Activated T-cell treated with anti-CD3 and anti-CD28 coated beads, Interleukin-2, amount 50 U/mL, for 24 hours (primary cell): ENCODE results near the gene AXIN2.
"Not testable (repeated sequence)": the region's sequence is repeated elsewhere in the genome, so short reads cannot be mapped to it uniquely, and the experiment has no call there.

Experiments
- DNase-seq: peaks from one replicate; pipeline ENCODE4 v3.0.0-alpha.2; 2020
- H3K27ac Mint-ChIP-seq: 2 replicates; pipeline ENCODE4 v1.8.0; 2020; ENCODE audit warnings: mild to moderate bottlenecking, mixed read lengths
- H3K27me3 Mint-ChIP-seq: 2 replicates; pipeline ENCODE4 v1.8.0; 2020; ENCODE audit warnings: mixed read lengths
- H3K36me3 Mint-ChIP-seq: 2 replicates; pipeline ENCODE4 v1.8.0; 2020; ENCODE audit warnings: low read depth, mixed read lengths
- H3K4me1 Mint-ChIP-seq: 2 replicates; pipeline ENCODE4 v1.8.0; 2020; ENCODE audit warnings: low read depth, mixed read lengths
- H3K4me3 Mint-ChIP-seq: 2 replicates; pipeline ENCODE4 v1.8.0; 2020; ENCODE audit warnings: mild to moderate bottlenecking, moderate library complexity, mixed read lengths
- H3K9me3 Mint-ChIP-seq: 2 replicates; pipeline ENCODE4 v1.8.0; 2020; ENCODE audit warnings: mixed read lengths

Gene AXIN2

GRCh38 chr17:65529761-65530522 is 31.5 kb downstream of the AXIN2 start:
- Mint-ChIP-seq H3K36me3 (peaks cover 48% of the 10 kb centered on the region), H3K9me3 (no peaks in the 10 kb centered on the region), H3K4me1 (peaks cover 9% of the 10 kb centered on the region), H3K27me3 (no peaks in the 10 kb centered on the region), H3K4me3 (no peak overlapping the region), H3K27ac (peak overlapping the region; percentile 22)
- peak; percentile 28 for DNase-seq

GRCh38 chr17:65529040-65529633 is 32.3 kb downstream of the AXIN2 start:
- Mint-ChIP-seq H3K4me3 (no peak overlapping the region), H3K4me1 (peaks cover 15% of the 10 kb centered on the region), H3K9me3 (no peaks in the 10 kb centered on the region), H3K27me3 (no peaks in the 10 kb centered on the region), H3K27ac (no peak overlapping the region), H3K36me3 (peaks cover 41% of the 10 kb centered on the region)
- DNase-seq, result peak; percentile 18

DNA sequence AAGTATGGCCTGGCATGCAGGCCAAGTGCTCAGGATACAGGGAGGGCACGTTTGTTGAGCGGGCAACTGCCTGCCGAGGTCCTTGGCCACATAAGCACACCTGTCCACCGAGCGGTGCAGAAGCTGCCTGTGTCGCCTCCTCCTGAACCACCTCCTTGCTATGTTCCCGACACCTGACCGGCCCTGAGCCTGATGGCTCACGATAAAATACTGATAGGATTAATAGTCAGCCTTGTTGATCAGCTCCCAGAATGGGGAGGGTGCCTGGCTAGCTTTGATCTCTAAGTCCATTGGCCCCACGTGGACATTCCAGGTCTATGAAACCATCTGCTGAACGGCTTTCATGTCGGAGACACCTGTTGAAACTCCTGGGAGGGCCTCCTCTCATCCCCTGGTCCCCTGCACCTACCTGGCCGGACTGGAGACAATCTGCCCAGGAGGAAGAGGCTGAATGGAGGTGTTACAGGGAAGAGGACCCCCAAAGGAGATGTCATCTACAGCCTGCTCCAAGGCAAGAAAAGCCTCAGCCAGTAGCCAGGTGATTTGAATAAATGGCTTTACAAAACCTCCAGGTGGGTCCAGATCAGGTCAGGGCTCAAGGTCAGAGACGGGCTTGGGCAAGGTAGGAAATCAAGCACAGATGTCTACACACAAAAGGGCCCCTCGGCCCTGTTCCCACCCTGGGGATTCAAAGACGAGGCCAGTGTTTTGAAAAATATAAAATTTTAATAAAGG is 33.4 kb downstream of the AXIN2 start:
- H3K27me3 Mint-ChIP-seq, result no peaks in the 10 kb centered on the region
- H3K36me3 Mint-ChIP-seq, result peaks cover 33% of the 10 kb centered on the region
- no peak overlapping the region for H3K27ac Mint-ChIP-seq
- no peak overlapping the region for H3K4me3 Mint-ChIP-seq
- peaks cover 25% of the 10 kb centered on the region for H3K4me1 Mint-ChIP-seq
- H3K9me3 Mint-ChIP-seq, result no peaks in the 10 kb centered on the region
- DNase-seq, result peak; percentile 20

GRCh38 chr17:65527381-65527780 is 34.1 kb downstream of the AXIN2 start:
- Mint-ChIP-seq H3K4me3 (no peak overlapping the region), H3K27ac (no peak overlapping the region), H3K9me3 (no peaks in the 10 kb centered on the region), H3K27me3 (no peaks in the 10 kb centered on the region), H3K36me3 (peaks cover 32% of the 10 kb centered on the region), H3K4me1 (peaks cover 31% of the 10 kb centered on the region)
- peak; percentile 22 for DNase-seq

DNA sequence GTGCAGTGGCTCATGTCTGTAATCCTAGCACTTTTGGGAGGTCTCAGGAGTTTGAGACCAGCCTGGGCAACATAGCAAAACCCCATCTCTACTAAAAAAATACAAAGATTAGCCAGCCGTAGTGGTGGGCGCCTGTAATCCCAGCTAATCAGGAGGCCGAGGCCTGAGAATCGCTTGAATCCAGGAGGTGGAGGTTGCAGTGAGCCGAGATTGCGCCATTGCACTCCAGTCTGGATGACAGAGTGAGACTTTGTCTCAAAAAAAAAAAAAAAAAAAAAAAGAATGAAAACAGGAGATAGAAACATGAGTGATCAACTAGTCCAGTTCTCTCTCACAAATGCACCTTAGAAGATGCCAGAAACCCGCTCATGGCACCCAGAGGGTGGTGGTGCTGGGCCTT is 34.6 kb downstream of the AXIN2 start:
- H3K27me3 Mint-ChIP-seq, H3K27ac Mint-ChIP-seq, DNase-seq, H3K9me3 Mint-ChIP-seq, H3K4me3 Mint-ChIP-seq: not testable (repeated sequence)
- Mint-ChIP-seq H3K4me1 (peaks cover 32% of the 10 kb centered on the region), H3K36me3 (peaks cover 27% of the 10 kb centered on the region)

- H3K9me3 Mint-ChIP-seq, result no peaks in the 10 kb centered on the region
- no peak for DNase-seq
- H3K27me3 Mint-ChIP-seq, result no peaks in the 10 kb centered on the region
- peak overlapping the region; percentile 74 for H3K27ac Mint-ChIP-seq
- H3K36me3 Mint-ChIP-seq, result peaks cover 6% of the 10 kb centered on the region
- no peak overlapping the region for H3K4me3 Mint-ChIP-seq
- peaks cover 32% of the 10 kb centered on the region for H3K4me1 Mint-ChIP-seq
These were observed 37.4 kb downstream of the AXIN2 start for GRCh38 chr17:65523853-65524664.

- no peaks in the 10 kb centered on the region for H3K27me3 Mint-ChIP-seq
- peak overlapping the region; percentile 80 for H3K27ac Mint-ChIP-seq
- H3K4me1 Mint-ChIP-seq, result peaks cover 32% of the 10 kb centered on the region
- H3K36me3 Mint-ChIP-seq, result peaks cover 2% of the 10 kb centered on the region
- H3K9me3 Mint-ChIP-seq, result no peaks in the 10 kb centered on the region
- H3K4me3 Mint-ChIP-seq, result peak overlapping the region; percentile 12
- DNase-seq, result no peak
These were observed 38.0 kb downstream of the AXIN2 start for GRCh38 chr17:65523411-65523810.

GRCh38 chr17:65522751-65523404 is 38.6 kb downstream of the AXIN2 start:
- peak overlapping the region; percentile 12 for H3K4me3 Mint-ChIP-seq
- peaks cover 32% of the 10 kb centered on the region for H3K4me1 Mint-ChIP-seq

GRCh38 chr17:65519462-65519861 is 42.0 kb downstream of the AXIN2 start:
- no peaks in the 10 kb centered on the region for H3K9me3 Mint-ChIP-seq
- H3K27ac Mint-ChIP-seq, result no peak overlapping the region
- H3K36me3 Mint-ChIP-seq, result no peaks in the 10 kb centered on the region
- no peak for DNase-seq
- no peaks in the 10 kb centered on the region for H3K27me3 Mint-ChIP-seq
- H3K4me3 Mint-ChIP-seq, result no peak overlapping the region
- H3K4me1 Mint-ChIP-seq, result peaks cover 33% of the 10 kb centered on the region

More at GRCh38 chr17:65522751-65523404, 38.6 kb downstream of the AXIN2 start:
- H3K27ac Mint-ChIP-seq, result peak overlapping the region; percentile 80
- no peak for DNase-seq
- no peaks in the 10 kb centered on the region for H3K9me3 Mint-ChIP-seq
- H3K27me3 Mint-ChIP-seq, result no peaks in the 10 kb centered on the region
- H3K36me3 Mint-ChIP-seq, result peaks cover 2% of the 10 kb centered on the region

DNA sequence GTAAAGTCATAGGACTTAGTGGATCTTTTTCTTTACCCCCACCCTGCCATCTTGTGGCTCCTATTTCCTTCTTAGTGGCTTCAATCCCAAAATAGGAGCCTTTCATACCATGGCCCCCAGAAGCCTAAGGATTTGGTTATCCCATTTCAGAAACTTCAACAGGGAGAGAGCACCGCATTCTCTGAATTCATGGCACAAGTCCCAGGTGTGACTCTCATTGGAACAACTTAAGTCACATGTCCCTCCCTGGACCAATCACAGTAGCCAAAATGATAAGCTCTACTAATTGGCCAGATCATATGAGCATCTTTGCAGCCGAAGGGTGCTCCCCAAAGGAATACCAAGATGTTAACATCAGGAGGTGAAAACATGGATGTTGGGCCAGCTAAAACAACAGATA is 43.2 kb downstream of the AXIN2 start:
- H3K4me3 Mint-ChIP-seq, result no peak overlapping the region
- H3K4me1 Mint-ChIP-seq, result peaks cover 29% of the 10 kb centered on the region
- H3K36me3 Mint-ChIP-seq, result no peaks in the 10 kb centered on the region
- H3K9me3 Mint-ChIP-seq, result no peaks in the 10 kb centered on the region
- no peaks in the 10 kb centered on the region for H3K27me3 Mint-ChIP-seq
- no peak overlapping the region for H3K27ac Mint-ChIP-seq
- no peak for DNase-seq

GRCh38 chr17:65515959-65516948 is 45.2 kb downstream of the AXIN2 start:
- Mint-ChIP-seq H3K4me1 (peaks cover 15% of the 10 kb centered on the region), H3K27me3 (no peaks in the 10 kb centered on the region), H3K9me3 (no peaks in the 10 kb centered on the region), H3K4me3 (no peak overlapping the region), H3K27ac (no peak overlapping the region), H3K36me3 (no peaks in the 10 kb centered on the region)
- peak; percentile 25 for DNase-seq

GRCh38 chr17:65515512-65515911 is 45.9 kb downstream of the AXIN2 start:
- Mint-ChIP-seq H3K27ac (no peak overlapping the region), H3K4me1 (peaks cover 13% of the 10 kb centered on the region), H3K4me3 (no peak overlapping the region), H3K36me3 (no peaks in the 10 kb centered on the region), H3K9me3 (peaks cover 3% of the 10 kb centered on the region), H3K27me3 (no peaks in the 10 kb centered on the region)
- DNase-seq, result peak; percentile 21

DNA sequence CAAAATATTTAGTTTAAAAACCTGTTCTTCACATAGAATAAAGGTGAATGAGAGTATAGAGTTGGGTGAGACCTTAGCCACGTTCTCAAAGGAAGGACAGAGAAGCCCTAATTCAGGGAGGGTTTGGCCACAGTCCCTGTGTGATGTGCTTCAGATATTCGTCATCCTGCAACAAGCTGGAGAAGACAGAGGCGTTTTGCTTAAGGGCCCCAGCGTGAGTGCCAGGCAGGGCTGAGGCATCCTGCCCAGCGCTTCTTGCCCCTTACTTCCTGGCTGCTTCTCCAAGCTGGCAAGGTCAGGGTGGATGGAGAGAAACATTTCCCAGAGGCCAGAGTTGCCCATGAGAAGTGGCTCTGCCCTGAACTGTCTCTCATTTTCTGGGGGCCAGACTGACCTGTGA is 46.9 kb downstream of the AXIN2 start:
- peak overlapping the region; percentile 24 for H3K27ac Mint-ChIP-seq

More for the DNA sequence above, 46.9 kb downstream of the AXIN2 start:
- Mint-ChIP-seq H3K4me1 (peaks cover 12% of the 10 kb centered on the region), H3K4me3 (no peak overlapping the region), H3K36me3 (no peaks in the 10 kb centered on the region), H3K27me3 (no peaks in the 10 kb centered on the region), H3K9me3 (peaks cover 3% of the 10 kb centered on the region)
- DNase-seq, result peak; percentile 32
